ENCODE data around the gene TRHDE.

- TF ChIP-seq CTCF (IDR thresholded peaks at IDR 0.05) (no peak), POLR2A (IDR thresholded peaks at IDR 0.05) (no peak), POLR2AphosphoS5 (IDR thresholded peaks at IDR 0.05; ENCODE audit: insufficient read depth in 1 of 2, low read depth in 1 of 2) (no peak)
Measured at GRCh38 chr12:72511906-72512305, 239.7 kb downstream of the TRHDE start.

All from vagina (tissue), 2 donors.